Mucosa of rectum (tissue), 2 donors: ENCODE data around the gene FIGNL1.

ENCODE experiments used
- H3K27ac ChIP-seq, 2 donors: one replicate each; pipeline ENCODE4 v1.7.0; 2013; ENCODE audit warnings: inconsistent platforms in 2 of 2, low read depth in 2 of 2, low read length in 2 of 2
- H3K27me3 ChIP-seq, 2 donors: one replicate each; pipeline ENCODE4 v1.7.0; 2013; ENCODE audit warnings: low read length in 2 of 2; ENCODE audit not compliant: control insufficient read depth in 2 of 2, insufficient read depth in 2 of 2
- H3K36me3 ChIP-seq, 2 donors: one replicate each; pipeline ENCODE4 v1.7.0; 2013; ENCODE audit warnings: low read length in 2 of 2; ENCODE audit not compliant: control insufficient read depth in 2 of 2, insufficient read depth in 2 of 2
- H3K4me1 ChIP-seq, 2 donors: one replicate each; pipeline ENCODE4 v1.7.0; 2013; ENCODE audit warnings: low read length in 2 of 2, mild to moderate bottlenecking in 1 of 2; ENCODE audit not compliant: control insufficient read depth in 2 of 2, insufficient read depth in 2 of 2
- H3K4me3 ChIP-seq, 2 donors: one replicate each; pipeline ENCODE4 v1.7.0; 2013; ENCODE audit warnings: low read length in 2 of 2
- H3K9ac ChIP-seq, 2 donors: one replicate each; pipeline ENCODE4 v1.7.0; 2013; ENCODE audit warnings: low read length in 2 of 2, low read depth in 1 of 2, mild to moderate bottlenecking in 1 of 2
- H3K9me3 ChIP-seq, 2 donors: one replicate each; pipeline ENCODE4 v1.7.0; 2013; ENCODE audit warnings: low read length in 2 of 2; ENCODE audit not compliant: control insufficient read depth in 2 of 2
- donor health status: healthy.
- donor health status: Normal muscosa, but diverticular disease.

FIGNL1 gene

GRCh38 chr7:50431722-50432305, 18.3 kb downstream of the FIGNL1 start:
- Histone ChIP-seq H3K9ac (no peak overlapping the region), H3K36me3 (no peaks in the 10 kb centered on the region), H3K27me3 (no peaks in the 10 kb centered on the region), H3K9me3 (no peaks in the 10 kb centered on the region), H3K4me1 (no peaks in the 10 kb centered on the region), H3K27ac (no peak overlapping the region), H3K4me3 (no peak overlapping the region)

GRCh38 chr7:50431316-50431715, 18.8 kb downstream of the FIGNL1 start:
- no peaks in the 10 kb centered on the region for H3K27me3 ChIP-seq
- H3K9ac ChIP-seq, result no peak overlapping the region
- H3K36me3 ChIP-seq, result no peaks in the 10 kb centered on the region
- no peaks in the 10 kb centered on the region for H3K9me3 ChIP-seq
- no peak overlapping the region for H3K4me3 ChIP-seq
- no peak overlapping the region for H3K27ac ChIP-seq
- H3K4me1 ChIP-seq, result no peaks in the 10 kb centered on the region

- no peak overlapping the region for H3K27ac ChIP-seq
- H3K9ac ChIP-seq, result no peak overlapping the region
- no peaks in the 10 kb centered on the region for H3K27me3 ChIP-seq
- no peaks in the 10 kb centered on the region for H3K9me3 ChIP-seq
- H3K4me1 ChIP-seq, result no peaks in the 10 kb centered on the region
- H3K4me3 ChIP-seq, result no peak overlapping the region
- H3K36me3 ChIP-seq, result no peaks in the 10 kb centered on the region
Observed at GRCh38 chr7:50428911-50429310, 21.2 kb downstream of the FIGNL1 start.

DNA sequence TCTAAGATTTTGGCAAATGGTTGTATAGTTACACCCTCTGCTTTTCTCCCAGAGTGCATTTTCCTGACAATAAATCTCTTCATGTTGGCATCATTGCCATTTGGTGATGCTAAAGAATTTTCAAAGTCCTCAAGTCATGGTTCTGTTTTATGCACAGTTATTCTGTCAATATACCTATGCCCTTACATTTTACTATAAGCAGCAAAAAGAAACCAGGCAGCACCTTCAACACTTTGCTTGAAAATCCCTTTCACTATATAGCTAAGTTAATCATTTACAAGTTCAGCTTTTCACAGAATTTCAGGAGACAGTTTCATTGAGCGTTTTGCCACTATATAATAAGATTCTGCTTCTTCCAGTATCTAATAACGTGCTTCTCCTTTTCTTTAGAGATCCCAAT, 22.6 kb downstream of the FIGNL1 start:
- Histone ChIP-seq H3K4me1 (no peaks in the 10 kb centered on the region), H3K27ac (no peak overlapping the region), H3K9ac (no peak overlapping the region), H3K36me3 (no peaks in the 10 kb centered on the region), H3K27me3 (no peaks in the 10 kb centered on the region), H3K9me3 (no peaks in the 10 kb centered on the region), H3K4me3 (no peak overlapping the region)

DNA sequence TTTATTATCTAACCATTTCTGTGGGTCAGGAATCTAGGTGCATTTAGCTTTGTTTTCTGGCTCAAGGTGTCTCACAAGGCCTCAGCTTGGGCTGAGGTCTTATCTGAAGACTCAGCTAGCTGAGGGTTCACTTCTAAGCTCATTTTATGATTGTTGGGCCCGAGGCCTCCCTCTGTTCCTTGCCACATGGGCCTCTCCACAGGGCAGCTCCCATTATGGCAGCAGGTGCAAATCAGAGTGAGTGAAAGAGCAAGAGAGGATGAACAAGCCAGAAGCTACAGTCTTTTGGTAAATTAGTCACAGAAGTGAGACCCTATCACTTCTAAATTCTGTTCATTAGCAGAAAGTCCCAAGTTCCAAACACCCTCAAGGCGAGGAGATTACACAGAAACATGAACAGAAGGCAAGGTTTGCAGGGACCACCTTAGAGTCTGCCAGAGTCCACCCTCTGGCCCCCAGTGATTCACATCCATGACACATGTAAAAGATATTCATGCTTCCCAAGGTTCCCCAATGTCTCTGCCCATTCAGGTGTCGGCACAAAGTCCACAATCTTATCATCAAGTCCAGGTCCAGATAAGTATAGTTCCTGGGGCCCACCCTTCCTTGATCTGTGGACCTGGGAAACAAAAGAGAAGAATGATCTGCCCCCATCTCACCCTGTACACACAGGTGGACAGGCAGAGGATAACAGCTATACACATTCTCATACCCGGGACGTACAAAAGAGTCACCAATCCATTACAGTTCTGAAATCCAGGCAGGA, 23.7 kb downstream of the FIGNL1 start:
- Histone ChIP-seq H3K27ac (no peak overlapping the region), H3K4me1 (no peaks in the 10 kb centered on the region), H3K36me3 (no peaks in the 10 kb centered on the region), H3K9me3 (no peaks in the 10 kb centered on the region), H3K27me3 (no peaks in the 10 kb centered on the region), H3K9ac (no peak overlapping the region), H3K4me3 (no peak overlapping the region)

DNA sequence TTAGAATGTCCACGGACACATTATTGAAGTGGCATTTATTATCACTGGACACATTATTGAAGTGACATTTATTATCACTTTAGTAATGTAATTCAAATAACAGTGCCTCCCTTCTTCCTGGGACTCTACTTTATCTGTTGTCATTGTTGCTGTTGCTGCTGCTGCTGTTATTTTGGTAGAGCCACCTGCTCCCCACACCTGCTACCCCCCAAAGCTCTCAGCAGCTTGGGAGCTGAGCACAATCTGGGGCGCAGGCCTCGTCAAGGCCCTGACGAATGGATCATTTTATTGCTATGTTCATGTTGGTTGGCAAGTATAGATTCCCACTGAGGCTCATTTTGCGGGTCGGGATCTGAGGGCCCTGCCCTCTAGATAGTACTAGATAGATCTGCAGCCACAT, 24.8 kb downstream of the FIGNL1 start:
- H3K9ac ChIP-seq, result no peak overlapping the region
- no peak overlapping the region for H3K4me3 ChIP-seq
- no peaks in the 10 kb centered on the region for H3K36me3 ChIP-seq
- no peak overlapping the region for H3K27ac ChIP-seq
- no peaks in the 10 kb centered on the region for H3K9me3 ChIP-seq
- no peaks in the 10 kb centered on the region for H3K4me1 ChIP-seq
- no peaks in the 10 kb centered on the region for H3K27me3 ChIP-seq

- no peak overlapping the region for H3K9ac ChIP-seq
- H3K4me3 ChIP-seq, result no peak overlapping the region
- H3K27me3 ChIP-seq, result no peaks in the 10 kb centered on the region
- no peaks in the 10 kb centered on the region for H3K9me3 ChIP-seq
- H3K4me1 ChIP-seq, result no peaks in the 10 kb centered on the region
- H3K36me3 ChIP-seq, result no peaks in the 10 kb centered on the region
- H3K27ac ChIP-seq, result no peak overlapping the region
Observed at GRCh38 chr7:50423860-50424259, 26.3 kb downstream of the FIGNL1 start.

DNA sequence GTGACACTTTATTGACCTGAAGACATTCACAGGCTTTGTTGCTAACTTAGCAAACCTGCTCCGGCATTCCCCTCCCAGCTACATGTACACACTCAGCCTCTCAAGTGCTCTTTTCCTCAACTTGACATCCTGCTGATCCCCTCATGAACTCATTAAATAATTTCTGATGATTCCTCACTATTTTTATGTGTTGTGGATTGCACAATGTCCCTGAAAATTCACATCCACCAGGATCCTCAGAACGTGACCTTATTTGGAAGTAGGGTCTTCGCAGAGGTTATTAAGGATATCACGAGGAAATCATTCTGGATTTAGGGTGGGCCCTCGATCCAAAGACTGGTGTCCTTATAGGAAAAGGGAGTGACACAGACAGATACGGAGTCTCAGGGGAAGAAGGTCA, 27.3 kb downstream of the FIGNL1 start:
- no peaks in the 10 kb centered on the region for H3K9me3 ChIP-seq
- no peak overlapping the region for H3K27ac ChIP-seq
- H3K36me3 ChIP-seq, result no peaks in the 10 kb centered on the region
- no peak overlapping the region for H3K4me3 ChIP-seq
- no peaks in the 10 kb centered on the region for H3K4me1 ChIP-seq
- no peak overlapping the region for H3K9ac ChIP-seq
- H3K27me3 ChIP-seq, result no peaks in the 10 kb centered on the region

DNA sequence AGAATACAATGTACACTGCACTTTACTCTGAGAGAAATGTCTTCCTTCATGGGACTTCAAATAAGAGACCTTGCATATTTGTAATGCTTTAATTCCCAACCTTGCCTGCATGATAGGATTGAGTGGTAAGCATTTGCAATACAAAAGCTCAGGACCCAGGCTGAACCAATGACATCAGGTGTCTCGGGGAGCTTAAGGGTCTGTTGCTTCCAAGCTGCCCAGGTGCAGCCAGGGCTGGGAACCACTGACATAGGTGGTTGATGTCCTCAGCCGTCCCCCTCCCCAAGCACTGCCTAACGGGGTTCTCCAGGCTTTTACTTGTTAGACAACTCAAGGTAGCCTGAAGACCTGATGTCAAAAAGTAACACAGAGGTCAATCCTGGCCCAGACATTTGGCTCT, 29.1 kb downstream of the FIGNL1 start:
- no peak overlapping the region for H3K9ac ChIP-seq
- H3K27ac ChIP-seq, result no peak overlapping the region
- no peaks in the 10 kb centered on the region for H3K27me3 ChIP-seq
- H3K36me3 ChIP-seq, result no peaks in the 10 kb centered on the region
- H3K4me3 ChIP-seq, result no peak overlapping the region
- H3K4me1 ChIP-seq, result peaks cover 0 to 3% of the 10 kb centered on the region in 2 donors
- H3K9me3 ChIP-seq, result no peaks in the 10 kb centered on the region

GRCh38 chr7:50418526-50419290, 31.4 kb downstream of the FIGNL1 start:
- Histone ChIP-seq H3K9ac (no peak overlapping the region), H3K9me3 (no peaks in the 10 kb centered on the region), H3K36me3 (no peaks in the 10 kb centered on the region), H3K27me3 (no peaks in the 10 kb centered on the region), H3K4me1 (peaks cover 0 to 6% of the 10 kb centered on the region in 2 donors), H3K4me3 (no peak overlapping the region), H3K27ac (no peak overlapping the region)
